ENCODE measurements around the gene IL33. TPM values are rescaled to one million over a fixed set of nuclear protein-coding genes. Genes with fewer than 3 reads are reported as not detected.
A peak's percentile ranks its signal among the peaks of the same experiment; 100 is the strongest.

Gene IL33
- total RNA-seq, 2 donors from 2014 or later, result 5.0 to 16.4 TPM

GRCh38 chr9:6216002-6216401, 395 bp downstream of the IL33 start:
- TF ChIP-seq CTCF (IDR thresholded peaks at IDR 0.05), result no peak
- Histone ChIP-seq H3K4me1 (no peaks in the 10 kb centered on the region), H3K4me3 (no peak overlapping the region), H3K27ac (peak overlapping the region; percentile 25), H3K9ac (ENCODE audit: low read depth in 2 of 2, low read length in 2 of 2) (no peak overlapping the region), H3K9me3 (no peaks in the 10 kb centered on the region), H3K27me3 (no peaks in the 10 kb centered on the region), H3K36me3 (no peaks in the 10 kb centered on the region)
- intact Hi-C loops (cut with DNase I), result no loop called here
- no peak for DNase-seq

DNA sequence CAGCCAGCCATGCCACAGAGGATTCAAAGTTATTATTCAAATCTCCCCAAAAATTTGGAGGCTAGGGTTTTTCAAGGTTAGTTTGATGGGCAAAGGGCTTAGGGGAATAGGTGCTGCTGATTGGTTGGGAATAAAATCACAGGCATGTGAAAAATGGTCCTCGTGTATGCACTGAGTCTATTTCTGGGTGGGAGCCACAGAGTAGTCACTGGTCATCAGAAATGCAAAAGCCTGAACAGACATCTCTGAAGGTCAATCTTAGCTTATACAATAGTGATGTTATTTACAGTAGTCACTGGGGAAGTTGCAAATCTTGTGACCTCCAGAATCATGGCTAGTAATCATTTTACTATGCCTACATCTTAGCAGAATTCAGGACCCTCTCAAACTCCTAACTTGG, 1.3 kb downstream of the IL33 start:
- H3K9ac ChIP-seq (ENCODE audit: low read depth in 2 of 2, low read length in 2 of 2), result no peak overlapping the region
- H3K4me1 ChIP-seq, result no peaks in the 10 kb centered on the region
- no peaks in the 10 kb centered on the region for H3K27me3 ChIP-seq
- no peak overlapping the region for H3K4me3 ChIP-seq
- intact Hi-C loops (cut with DNase I), result no loop called here
- no peak for TF ChIP-seq CTCF (IDR thresholded peaks at IDR 0.05)
- H3K27ac ChIP-seq, result no peak overlapping the region
- H3K9me3 ChIP-seq, result no peaks in the 10 kb centered on the region
- no peaks in the 10 kb centered on the region for H3K36me3 ChIP-seq
- DNase-seq, result no peak

DNA sequence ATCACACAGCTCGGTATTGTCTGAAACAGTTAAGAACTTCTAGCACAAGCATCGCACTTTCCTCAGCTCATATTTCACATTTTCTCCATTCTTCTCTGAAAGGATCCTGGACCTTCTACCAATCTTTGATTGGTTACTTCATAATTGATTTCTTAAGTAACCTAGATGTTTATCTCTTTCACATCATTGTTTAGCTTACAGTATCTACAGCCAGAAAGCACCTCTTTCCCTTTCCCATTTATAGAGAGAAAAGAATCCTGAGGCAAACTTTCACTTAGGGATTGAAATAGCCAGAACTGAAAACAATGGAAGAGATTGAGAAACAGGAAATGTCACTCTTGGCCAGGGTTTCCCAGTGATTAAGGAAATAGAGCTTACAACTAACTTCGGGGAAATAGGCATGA, 2.5 kb downstream of the IL33 start:
- Histone ChIP-seq H3K4me1 (no peaks in the 10 kb centered on the region), H3K9ac (ENCODE audit: low read depth in 2 of 2, low read length in 2 of 2) (no peak overlapping the region), H3K4me3 (no peak overlapping the region), H3K27ac (peak overlapping the region; percentile 28), H3K27me3 (no peaks in the 10 kb centered on the region), H3K36me3 (no peaks in the 10 kb centered on the region), H3K9me3 (no peaks in the 10 kb centered on the region)
- no peak for TF ChIP-seq CTCF (IDR thresholded peaks at IDR 0.05)
- DNase-seq, result no peak
- intact Hi-C loops (cut with DNase I), result no loop called here

DNA sequence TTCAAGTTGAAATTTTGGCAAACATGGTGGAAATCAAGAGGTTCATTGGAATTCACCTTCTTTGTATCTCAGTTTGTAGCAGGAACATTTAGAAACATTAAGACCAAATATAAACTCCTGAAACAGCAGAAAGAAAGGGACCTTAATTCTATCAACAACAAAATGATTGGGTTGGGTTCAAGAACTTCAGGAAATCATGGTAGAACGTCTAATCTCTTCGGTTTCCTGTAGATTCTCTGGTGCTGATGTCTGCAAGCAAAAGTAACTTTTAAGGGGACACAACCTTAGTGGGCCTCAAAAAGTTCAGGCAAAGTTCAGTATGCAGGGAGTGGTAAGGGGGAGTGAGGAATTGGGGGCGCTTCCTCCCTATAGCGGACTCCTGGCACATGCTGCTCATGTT, 3.4 kb downstream of the IL33 start:
- Histone ChIP-seq H3K27me3 (no peaks in the 10 kb centered on the region), H3K4me3 (no peak overlapping the region), H3K9ac (ENCODE audit: low read depth in 2 of 2, low read length in 2 of 2) (no peak overlapping the region), H3K36me3 (no peaks in the 10 kb centered on the region), H3K27ac (no peak overlapping the region), H3K9me3 (no peaks in the 10 kb centered on the region), H3K4me1 (no peaks in the 10 kb centered on the region)
- intact Hi-C loops (cut with DNase I), result no loop called here
- DNase-seq, result no peak
- no peak for TF ChIP-seq CTCF (IDR thresholded peaks at IDR 0.05)

DNA sequence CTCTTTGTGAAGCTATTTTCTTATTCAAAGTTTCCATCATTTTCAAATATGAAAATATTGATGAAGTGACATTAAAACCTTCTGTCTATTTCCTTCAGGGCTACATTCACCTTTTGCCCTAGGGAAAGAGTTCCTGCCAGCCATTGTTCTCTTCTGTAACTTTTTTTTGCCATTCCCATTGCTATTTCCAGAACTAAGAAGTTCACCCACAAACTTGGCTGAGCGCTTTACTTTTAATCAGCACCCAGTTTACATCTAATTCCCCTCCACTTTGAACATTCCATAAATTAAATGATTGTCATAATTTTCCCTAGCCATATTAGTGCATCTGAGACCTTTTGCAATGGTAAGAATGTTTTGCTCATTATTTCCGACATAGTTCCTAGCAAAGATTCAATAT, 4.4 kb downstream of the IL33 start:
- DNase-seq, result no peak
- Histone ChIP-seq H3K27ac (peak overlapping the region; percentile 19), H3K36me3 (no peaks in the 10 kb centered on the region), H3K4me3 (no peak overlapping the region), H3K9me3 (no peaks in the 10 kb centered on the region), H3K27me3 (no peaks in the 10 kb centered on the region), H3K4me1 (no peaks in the 10 kb centered on the region), H3K9ac (ENCODE audit: low read depth in 2 of 2, low read length in 2 of 2) (no peak overlapping the region)
- intact Hi-C loops (cut with DNase I), result no loop called here
- no peak for TF ChIP-seq CTCF (IDR thresholded peaks at IDR 0.05)
